DMS 273 (cell line): ENCODE results near the gene PRDM16.

Experiments
- DNase-seq: peaks from one replicate; lab custom pipeline; 2025; ENCODE audit not compliant: unreplicated experiment; lab: John Stamatoyannopoulos, UW

PRDM16 gene

DNA sequence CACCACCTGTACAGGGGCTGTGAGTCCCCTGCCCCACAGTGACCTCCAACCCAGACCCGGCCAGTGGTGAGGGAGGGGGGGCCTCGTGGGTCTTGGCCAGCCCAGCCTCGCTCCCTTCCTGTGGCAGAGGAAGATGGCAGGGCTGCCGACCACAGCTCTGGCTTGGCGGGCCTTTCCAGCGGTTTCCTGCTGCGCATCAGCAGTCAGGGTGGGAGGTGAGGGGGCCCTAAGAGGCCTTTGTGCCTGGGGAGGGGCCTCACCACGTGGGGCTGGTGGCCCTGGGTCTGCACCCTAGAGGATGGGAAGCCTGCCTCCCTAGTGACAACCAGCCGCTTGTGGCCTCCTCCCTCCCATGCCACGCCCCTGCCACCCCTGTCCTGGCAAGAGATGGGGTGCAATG is 312.9 kb downstream of the PRDM16 start:
- DNase-seq: no peak

- DNase-seq: no peak
Measured at GRCh38 chr1:3382326-3383057, 313.5 kb downstream of the PRDM16 start.

DNA sequence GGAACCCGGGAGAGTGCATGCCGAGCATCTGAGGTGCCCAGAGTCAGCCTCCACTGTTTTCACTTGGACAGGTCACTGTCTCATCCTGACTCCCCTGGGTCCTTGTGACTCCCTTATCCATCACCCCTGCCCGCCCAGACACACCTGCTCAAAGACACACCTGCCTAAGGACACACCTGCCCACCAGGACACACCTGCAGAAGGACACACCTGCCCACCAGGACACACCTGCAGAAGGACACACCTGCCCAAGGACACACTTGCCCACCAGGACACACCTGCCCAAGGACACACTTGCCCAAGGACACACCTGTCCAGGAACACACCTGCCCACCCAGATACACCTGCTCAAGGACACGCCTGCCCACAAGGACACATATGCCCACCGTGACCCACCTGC is 314.7 kb downstream of the PRDM16 start:
- no peak for DNase-seq

- no peak for DNase-seq
Measured at GRCh38 chr1:3384407-3384806, 315.4 kb downstream of the PRDM16 start.

- DNase-seq: no peak
Measured at GRCh38 chr1:3386205-3387002, 317.4 kb downstream of the PRDM16 start.

GRCh38 chr1:3387401-3387800 is 318.4 kb downstream of the PRDM16 start:
- no peak for DNase-seq

- DNase-seq: no peak
Measured at GRCh38 chr1:3389093-3389833, 320.3 kb downstream of the PRDM16 start.

GRCh38 chr1:3390291-3390690 is 321.3 kb downstream of the PRDM16 start:
- DNase-seq: no peak

DNA sequence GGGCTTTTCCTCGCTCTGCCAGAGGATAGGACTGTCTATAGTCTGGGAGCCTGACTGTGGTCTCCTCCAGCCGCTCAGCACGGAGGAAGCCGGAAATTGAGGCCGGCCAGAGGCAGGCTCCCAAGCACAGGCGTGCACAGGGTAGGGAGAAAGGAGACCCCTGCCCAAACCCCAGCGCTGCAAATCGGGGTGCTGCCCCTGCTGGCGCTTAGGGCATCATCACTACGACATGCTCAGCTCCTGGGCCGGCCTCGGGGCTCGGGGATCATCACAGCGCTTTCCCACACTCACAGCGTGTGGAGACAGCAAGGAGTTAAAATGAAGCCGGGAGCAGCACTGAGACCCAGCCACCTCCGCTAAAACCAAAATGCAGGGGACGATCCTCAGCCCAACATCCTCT is 322.7 kb downstream of the PRDM16 start:
- no peak for DNase-seq

DNA sequence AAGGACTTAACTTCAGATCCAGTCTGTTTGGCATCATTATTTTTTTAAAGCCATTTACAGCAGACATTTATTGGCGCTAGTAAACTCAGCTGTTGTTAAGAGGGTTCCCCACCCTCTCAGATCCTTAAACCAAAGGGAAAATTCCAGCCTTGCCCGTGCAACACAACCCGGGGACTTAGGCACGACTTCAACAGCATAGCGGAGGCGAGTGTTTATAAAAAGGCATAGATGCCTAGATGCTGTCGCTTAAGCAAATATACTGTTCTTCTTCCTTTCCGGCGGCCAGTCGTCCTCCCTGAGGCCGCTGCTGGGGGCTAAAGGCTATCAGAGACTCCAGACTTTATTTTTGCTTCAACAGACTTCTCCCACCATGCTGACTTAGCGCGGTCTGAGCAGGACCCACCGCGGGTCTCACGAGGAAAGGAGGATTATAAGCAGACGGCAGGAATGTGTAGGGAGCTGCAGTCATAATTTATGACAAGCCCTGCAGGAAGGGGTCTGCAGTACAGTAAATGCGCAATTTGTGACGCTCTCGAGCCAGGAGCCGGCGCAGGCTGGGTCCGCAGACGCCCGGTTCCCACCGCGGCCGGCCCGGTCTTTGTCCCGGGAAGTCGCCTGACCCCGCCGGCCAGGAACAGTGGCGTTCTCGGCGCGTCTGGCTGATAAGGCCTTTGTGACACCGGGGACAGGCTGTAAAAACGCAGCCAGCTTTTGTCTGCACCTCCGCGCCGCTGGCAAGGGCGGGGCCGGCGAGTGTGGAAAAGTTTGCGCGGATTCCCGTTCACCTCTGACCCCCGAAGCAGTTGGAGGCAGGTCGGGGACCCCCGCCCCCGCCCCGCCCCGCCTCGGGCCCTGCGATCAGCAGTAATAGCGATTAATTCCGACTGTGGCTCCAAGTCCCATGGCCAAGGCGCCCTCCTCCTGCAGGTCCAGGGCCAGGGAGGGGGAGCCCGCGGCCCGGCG is 324.3 kb downstream of the PRDM16 start:
- no peak for DNase-seq

- DNase-seq: no peak
Measured at GRCh38 chr1:3393987-3394920, 325.3 kb downstream of the PRDM16 start.

GRCh38 chr1:3396411-3396810 is 327.4 kb downstream of the PRDM16 start:
- DNase-seq: no peak

DNA sequence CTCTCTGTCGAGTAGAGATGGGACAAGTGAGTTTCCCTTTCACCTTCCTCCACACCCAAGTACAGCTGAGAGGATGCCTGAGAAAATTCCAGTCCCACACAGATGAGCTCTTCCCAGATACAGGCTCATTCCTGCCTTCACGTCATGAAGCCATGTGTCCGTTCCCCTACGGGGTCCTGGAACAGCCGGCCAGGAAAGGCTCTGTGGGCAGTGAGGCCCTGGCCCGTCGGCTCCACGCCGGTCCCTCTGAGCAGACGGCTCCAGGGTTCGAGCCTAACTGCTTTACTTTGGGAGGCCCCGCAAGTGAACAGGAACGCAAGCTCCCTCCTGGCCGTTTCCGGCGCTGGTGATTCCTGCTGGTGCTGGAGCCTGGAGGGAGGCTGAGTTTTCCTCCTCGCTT is 328.3 kb downstream of the PRDM16 start:
- no peak for DNase-seq

DNA sequence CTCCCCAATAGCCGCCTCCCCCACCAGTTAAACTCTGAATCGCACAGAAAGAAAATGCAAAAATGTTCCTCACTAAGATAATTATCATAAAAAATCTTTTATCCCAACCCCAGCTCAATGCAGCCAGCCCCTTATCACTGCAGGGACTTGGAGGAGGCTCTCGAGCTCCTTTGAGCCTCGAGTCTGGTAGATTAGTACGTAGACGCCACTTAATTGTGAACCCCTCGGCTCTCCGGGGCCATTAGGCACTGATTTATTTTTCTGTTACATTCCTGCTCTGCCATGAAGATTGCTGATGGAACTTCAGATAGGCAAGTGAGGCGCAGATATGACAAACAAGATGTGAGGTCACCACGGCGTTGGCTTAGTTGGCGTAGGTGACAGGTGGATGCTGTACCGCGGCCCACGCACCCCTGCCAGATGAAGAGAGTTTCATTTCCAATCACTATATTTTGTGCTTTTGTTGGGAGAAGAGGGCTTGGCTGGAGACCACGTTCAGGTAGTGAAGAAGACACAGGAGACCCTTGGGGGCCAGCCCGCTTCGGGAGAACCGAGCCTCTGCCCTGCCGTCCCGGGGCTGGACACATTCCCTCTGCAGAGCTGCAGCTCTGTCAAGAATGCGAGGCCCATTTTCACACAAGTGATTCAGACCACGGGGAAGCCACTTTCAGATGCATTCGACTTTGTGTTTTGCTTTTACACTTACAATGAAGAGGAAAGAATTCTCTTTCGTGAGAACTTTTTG is 329.6 kb downstream of the PRDM16 start:
- no peak for DNase-seq

DNA sequence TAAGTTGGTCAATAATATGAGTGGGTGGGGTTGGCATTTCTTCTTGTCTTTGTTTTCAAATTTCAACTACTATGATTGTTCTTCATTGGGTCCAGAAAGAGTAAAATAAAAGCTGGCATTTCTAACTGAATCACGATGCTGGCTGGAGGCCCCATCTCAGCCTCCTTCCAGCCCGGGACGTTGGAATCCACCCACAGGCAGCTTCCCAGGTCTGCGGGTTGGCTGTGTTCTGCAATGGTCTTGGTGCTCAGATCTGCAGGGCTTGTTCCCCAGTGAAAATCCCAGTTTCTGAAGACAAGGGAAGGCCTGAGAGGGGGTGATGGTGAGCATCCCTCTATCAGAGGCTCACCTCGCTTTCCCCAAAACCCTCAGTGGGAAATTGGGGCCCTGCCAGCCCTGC is 330.7 kb downstream of the PRDM16 start:
- DNase-seq: no peak

- no peak for DNase-seq
Measured at GRCh38 chr1:3401585-3402257, 332.7 kb downstream of the PRDM16 start.

- DNase-seq: no peak
Measured at GRCh38 chr1:3402258-3403010, 333.4 kb downstream of the PRDM16 start.

DNA sequence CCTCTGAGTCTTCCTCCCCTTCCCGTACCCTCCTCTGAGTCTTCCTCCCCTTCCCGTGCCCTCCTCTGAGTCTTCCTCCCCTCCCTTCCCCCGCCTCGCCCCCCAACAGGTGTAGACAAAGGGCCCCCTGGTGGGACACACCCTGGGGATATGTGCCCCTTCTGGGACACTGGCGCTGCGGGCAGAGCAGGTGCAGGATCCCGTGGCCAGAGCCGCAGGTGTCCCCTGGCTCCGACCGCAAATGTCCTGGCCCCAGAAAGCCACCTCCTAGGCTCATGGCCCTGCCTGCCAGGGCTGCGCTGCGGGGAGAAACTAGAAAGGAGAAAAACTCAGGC is 334.0 kb downstream of the PRDM16 start:
- DNase-seq: no peak
